ENCODE results near the gene DLX4. TPM values are rescaled to one million over a fixed set of nuclear protein-coding genes. Genes with fewer than 3 reads are reported as not detected.

Gene DLX4
- total and polyA plus RNA-seq, 2 donors (not counting 3 experiments of a cell fraction or from before 2014, with no cell fraction given) = not detected

- ChIA-PET POLR2A (no interaction called here), CTCF (interaction anchor here (0.9 to 10.5 kb wide), 2 partner anchors 40 to 124 kb away, joined by 3 to 590 read pairs; no protein-coding TSS in a partner anchor)
- Histone ChIP-seq H3K4me1 (ENCODE audit: control insufficient read depth, extremely low read depth, insufficient read depth, low read length) (no peaks in the 10 kb centered on the region), H4K20me1 (replicated peaks; ENCODE audit: control insufficient read depth, extremely low read depth, insufficient read depth, low read length) (no peaks in the 10 kb centered on the region), H3K27me3 (ENCODE audit: control insufficient read depth in 2 of 2, insufficient read depth in 2 of 2, low read length in 2 of 2) (peaks cover 61 to 68% of the 10 kb centered on the region in 2 experiments), H3K4me2 (ENCODE audit: insufficient read depth, low read length) (no peak overlapping the region), H3K9ac (replicated peaks; ENCODE audit: extremely low read depth, insufficient read depth, low read length) (no peak overlapping the region), H3K4me3 (replicated peaks in 1 of 3; ENCODE audit: insufficient read depth in 1 of 3, low read depth in 1 of 3, low read length in 3 of 3) (no peak overlapping the region), H3K9me1 (replicated peaks; ENCODE audit: control insufficient read depth, extremely low read depth, insufficient read depth, low read length) (no peaks in the 10 kb centered on the region), H3K9me3 (replicated peaks; ENCODE audit: control insufficient read depth, insufficient read depth, low read length) (no peaks in the 10 kb centered on the region), H3K79me2 (ENCODE audit: control insufficient read depth, insufficient read depth, low read length) (no peaks in the 10 kb centered on the region), H3K36me3 (ENCODE audit: control insufficient read depth in 2 of 2, extremely low read depth in 1 of 2, insufficient read depth in 2 of 2, low read length in 2 of 2) (no peaks in the 10 kb centered on the region), H3K27ac (ENCODE audit: insufficient read depth, low read depth, low read length) (no peak overlapping the region), H2AFZ (ENCODE audit: low read depth, low read length) (no peak overlapping the region)
- DNase-seq (ENCODE audit: low read depth, low spot score) (no peak), FAIRE-seq (no peak)
- no TSS peak for BruUV-seq (replicated peaks)
- TF ChIP-seq POLR2A (IDR thresholded peaks at IDR 0.05; ENCODE audit: low read depth, low read length) (no peak), EZH2 (IDR thresholded peaks at IDR 0.05; ENCODE audit: borderline replicate concordance, low read depth, low read length, severe bottlenecking) (no peak), GATA2 (IDR thresholded peaks at IDR 0.05; ENCODE audit: insufficient read depth, insufficient read length, low read depth, low read length) (no peak), FOS (IDR thresholded peaks at IDR 0.05; ENCODE audit: borderline replicate concordance, insufficient read depth, low read length) (no peak), POLR2AphosphoS5 (IDR thresholded peaks at IDR 0.05; ENCODE audit: insufficient read depth, low read depth, low read length) (no peak), JUN (IDR thresholded peaks at IDR 0.05; ENCODE audit: borderline replicate concordance, insufficient read depth, insufficient read length, low read depth) (no peak), MYC (IDR thresholded peaks at IDR 0.05; ENCODE audit: low read depth, low read length) (no peak)
- TF ChIP-seq, protein P1, sequence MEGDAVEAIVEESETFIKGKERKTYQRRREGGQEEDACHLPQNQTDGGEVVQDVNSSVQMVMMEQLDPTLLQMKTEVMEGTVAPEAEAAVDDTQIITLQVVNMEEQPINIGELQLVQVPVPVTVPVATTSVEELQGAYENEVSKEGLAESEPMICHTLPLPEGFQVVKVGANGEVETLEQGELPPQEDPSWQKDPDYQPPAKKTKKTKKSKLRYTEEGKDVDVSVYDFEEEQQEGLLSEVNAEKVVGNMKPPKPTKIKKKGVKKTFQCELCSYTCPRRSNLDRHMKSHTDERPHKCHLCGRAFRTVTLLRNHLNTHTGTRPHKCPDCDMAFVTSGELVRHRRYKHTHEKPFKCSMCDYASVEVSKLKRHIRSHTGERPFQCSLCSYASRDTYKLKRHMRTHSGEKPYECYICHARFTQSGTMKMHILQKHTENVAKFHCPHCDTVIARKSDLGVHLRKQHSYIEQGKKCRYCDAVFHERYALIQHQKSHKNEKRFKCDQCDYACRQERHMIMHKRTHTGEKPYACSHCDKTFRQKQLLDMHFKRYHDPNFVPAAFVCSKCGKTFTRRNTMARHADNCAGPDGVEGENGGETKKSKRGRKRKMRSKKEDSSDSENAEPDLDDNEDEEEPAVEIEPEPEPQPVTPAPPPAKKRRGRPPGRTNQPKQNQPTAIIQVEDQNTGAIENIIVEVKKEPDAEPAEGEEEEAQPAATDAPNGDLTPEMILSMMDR (IDR thresholded peaks at IDR 0.05; ENCODE audit: extremely low read depth in 1 of 2, insufficient read depth in 1 of 2, low read depth in 1 of 2, low read length in 2 of 2) = no peak
- TF ChIP-seq, protein P2, sequence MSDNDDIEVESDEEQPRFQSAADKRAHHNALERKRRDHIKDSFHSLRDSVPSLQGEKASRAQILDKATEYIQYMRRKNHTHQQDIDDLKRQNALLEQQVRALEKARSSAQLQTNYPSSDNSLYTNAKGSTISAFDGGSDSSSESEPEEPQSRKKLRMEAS (IDR thresholded peaks at IDR 0.05; ENCODE audit: insufficient read depth, insufficient read length) = no peak
- dilution Hi-C loops (cut with MboI; ENCODE audit: extremely low pct_ligation_motif_present, low sequenced_read_pairs) (no loop called here), intact Hi-C loops (cut with micrococcal nuclease) (no loop called here)
Observed at GRCh38 chr17:49992191-49992932, 23.4 kb downstream of the DLX4 start.

All from endothelial cell of umbilical vein (primary cell).